ENCODE data around the gene KRT16. TPM values are rescaled to one million over a fixed set of nuclear protein-coding genes. Genes with fewer than 3 reads are reported as not detected.
"Not testable (repeated sequence)": the region's sequence is repeated elsewhere in the genome, so short reads cannot be mapped to it uniquely, and the experiment has no call there.

The KRT16 gene
- total and polyA plus RNA-seq, 8 donors, result 1.1 to 32.8 (median 1.3) TPM; not detected in 5

GRCh38 chr17:41617698-41618097, 5.1 kb upstream of the KRT16 start:
- intact Hi-C loops (cut with DNase I; ENCODE audit: low total_unique reads), result no loop called here
- 48 to 63% (median 53%) methylated on average over 9 to 11 of the region's 11 CpGs for WGBS, 5 donors
- Histone ChIP-seq H3K9me3 (no peaks in the 10 kb centered on the region), H3K36me3 (no peaks in the 10 kb centered on the region), H3K4me3 (no peak overlapping the region), H3K27me3 (peaks cover 0 to 64% (median 6%) of the 10 kb centered on the region in 3 donors), H3K4me1 (no peaks in the 10 kb centered on the region), H3K27ac (no peak overlapping the region)
- TF ChIP-seq EP300 (IDR thresholded peaks at IDR 0.05) (no peak), CTCF (IDR thresholded peaks at IDR 0.05) (no peak), POLR2AphosphoS5 (IDR thresholded peaks at IDR 0.05) (no peak), POLR2A (IDR thresholded peaks at IDR 0.05) (no peak)
- DNase-seq, result no peak

GRCh38 chr17:41617136-41617535, 4.6 kb upstream of the KRT16 start:
- no peak overlapping the region for H3K4me3 ChIP-seq
- 61 to 97% (median 86%) methylated on average over 2 to 3 of the region's 3 CpGs for WGBS, 5 donors
- H3K36me3 ChIP-seq, result no peaks in the 10 kb centered on the region

DNA sequence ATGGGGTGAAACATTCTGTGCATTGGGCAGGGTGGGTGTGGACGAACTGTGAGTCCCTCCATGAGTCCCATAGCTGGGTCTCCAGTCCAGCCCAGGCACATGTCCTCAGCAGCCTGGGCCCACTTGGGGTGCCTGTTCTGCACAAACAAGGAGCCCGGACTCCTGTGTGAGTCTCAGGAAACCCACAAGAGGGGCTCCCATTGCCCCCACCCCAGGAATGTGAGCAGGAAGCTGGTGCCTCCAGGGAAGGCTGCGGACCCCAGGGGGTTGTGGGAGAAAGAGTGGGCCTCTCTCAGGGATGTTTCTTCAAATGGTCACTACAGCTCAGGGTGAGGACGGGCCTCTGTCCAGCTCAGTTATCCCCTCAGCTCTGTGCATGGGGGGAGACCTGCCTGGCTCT, 3.9 kb upstream of the KRT16 start:
- intact Hi-C loops (cut with DNase I; ENCODE audit: low total_unique reads); H3K4me3 ChIP-seq; H3K4me1 ChIP-seq; H3K9me3 ChIP-seq; H3K36me3 ChIP-seq; DNase-seq; H3K27ac ChIP-seq: not testable (repeated sequence)
- 76 to 82% (median 81%) methylated on average over 1 to 4 of the region's 4 CpGs for WGBS, 5 donors
- peaks cover 0 to 72% (median 6%) of the 10 kb centered on the region in 3 donors for H3K27me3 ChIP-seq

More at GRCh38 chr17:41617136-41617535, 4.6 kb upstream of the KRT16 start:
- peaks cover 0 to 68% (median 6%) of the 10 kb centered on the region in 3 donors for H3K27me3 ChIP-seq
- no peak for DNase-seq
- intact Hi-C loops (cut with DNase I; ENCODE audit: low total_unique reads), result no loop called here
- H3K4me1 ChIP-seq, result no peaks in the 10 kb centered on the region
- TF ChIP-seq POLR2A (IDR thresholded peaks at IDR 0.05), result no peak
- TF ChIP-seq EP300 (IDR thresholded peaks at IDR 0.05), result no peak
- no peak for TF ChIP-seq POLR2AphosphoS5 (IDR thresholded peaks at IDR 0.05)
- TF ChIP-seq CTCF (IDR thresholded peaks at IDR 0.05), result no peak
- H3K9me3 ChIP-seq, result no peaks in the 10 kb centered on the region
- no peak overlapping the region for H3K27ac ChIP-seq

DNA sequence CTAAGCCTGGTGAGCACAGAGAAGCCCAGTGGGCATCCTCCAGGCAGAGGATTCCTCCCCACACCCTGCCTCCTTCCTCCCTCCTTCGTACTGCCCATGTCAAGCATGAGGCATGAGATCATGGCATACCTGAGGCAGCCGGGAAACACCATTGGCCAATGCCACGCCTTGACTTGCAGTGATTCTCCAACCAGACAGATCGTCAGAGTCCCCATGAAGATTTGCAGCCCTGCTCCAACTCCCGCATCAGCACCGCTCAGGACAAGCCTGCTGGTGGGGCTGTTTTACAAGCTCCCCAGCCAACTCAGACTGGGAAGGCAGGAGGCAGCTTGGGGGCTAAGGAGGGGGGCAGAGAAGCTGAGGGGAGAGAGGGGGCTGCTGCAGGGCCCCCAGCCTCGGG, 2.9 kb upstream of the KRT16 start:
- Histone ChIP-seq H3K27me3 (peaks cover 0 to 82% (median 6%) of the 10 kb centered on the region in 3 donors), H3K27ac (no peak overlapping the region), H3K4me1 (no peaks in the 10 kb centered on the region), H3K4me3 (no peak overlapping the region), H3K9me3 (no peaks in the 10 kb centered on the region), H3K36me3 (no peaks in the 10 kb centered on the region)
- 24 to 44% (median 37%) methylated on average over 6 to 7 of the region's 7 CpGs for WGBS, 5 donors
- intact Hi-C loops (cut with DNase I; ENCODE audit: low total_unique reads), result no loop called here
- TF ChIP-seq POLR2AphosphoS5 (IDR thresholded peaks at IDR 0.05), result no peak
- TF ChIP-seq CTCF (IDR thresholded peaks at IDR 0.05), result no peak
- no peak for TF ChIP-seq EP300 (IDR thresholded peaks at IDR 0.05)
- TF ChIP-seq POLR2A (IDR thresholded peaks at IDR 0.05), result no peak
- peak in 1 of 2 donors; percentile 52 for DNase-seq

- intact Hi-C loops (cut with DNase I; ENCODE audit: low total_unique reads); DNase-seq; H3K4me1 ChIP-seq; H3K27ac ChIP-seq; H3K36me3 ChIP-seq; H3K9me3 ChIP-seq; H3K4me3 ChIP-seq: not testable (repeated sequence)
- 48 to 61% (median 58%) methylated on average over 9 of the region's 9 CpGs for WGBS, 5 donors
- H3K27me3 ChIP-seq, result peaks cover 0 to 89% (median 6%) of the 10 kb centered on the region in 3 donors
These were observed 2.2 kb upstream of the KRT16 start for GRCh38 chr17:41614767-41615166.

All from stomach (tissue), 9 donors.